Retinal pigment epithelial cell (primary cell): ENCODE results near the gene THRB.

Experiments used
- DNase-seq: peaks from one replicate; pipeline ENCODE4 v3.0.0-alpha.2; 2010; ENCODE audit warnings: low read depth
- H3K4me3 ChIP-seq: 2 replicates; pipeline ENCODE4 v1.5.1; 2011; ENCODE audit warnings: mild to moderate bottlenecking, low read length, control low read depth, moderate library complexity
- CTCF ChIP-seq: conservative IDR thresholded peaks from 2 replicates; pipeline ENCODE4 v1.5.1; 2011; ENCODE audit warnings: low read depth, low read length, control low read depth, inconsistent platforms

The THRB gene

DNA sequence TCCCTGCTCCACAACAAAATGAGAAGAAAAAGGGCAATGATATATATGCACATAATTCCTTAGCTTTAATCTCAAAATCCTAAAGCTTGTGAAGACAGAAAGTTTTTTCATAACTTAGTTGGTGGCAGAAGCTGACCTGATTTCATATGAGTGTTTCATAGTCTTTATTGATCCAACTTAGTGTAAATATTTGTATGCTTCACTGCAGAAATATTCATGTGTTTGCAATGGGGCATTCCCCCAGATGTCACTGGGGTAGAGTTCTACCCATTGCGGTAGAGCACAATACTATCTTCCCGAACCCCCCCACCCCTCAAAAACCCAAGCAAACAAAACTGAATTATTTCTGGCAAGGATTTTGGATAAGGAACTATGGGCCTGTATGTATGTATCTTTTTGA, 221.2 kb downstream of the THRB start:
- no peak for DNase-seq
- H3K4me3 ChIP-seq = no peak overlapping the region
- TF ChIP-seq CTCF = no peak

- no peak overlapping the region for H3K4me3 ChIP-seq
- DNase-seq = no peak
- no peak for TF ChIP-seq CTCF
Measured at GRCh38 chr3:24272875-24273274, 221.8 kb downstream of the THRB start.

- TF ChIP-seq CTCF = no peak
- H3K4me3 ChIP-seq = no peak overlapping the region
- no peak for DNase-seq
Measured at GRCh38 chr3:24272408-24272807, 222.2 kb downstream of the THRB start.

- H3K4me3 ChIP-seq = no peak overlapping the region
- DNase-seq = no peak
- TF ChIP-seq CTCF = no peak
Measured at GRCh38 chr3:24271228-24271627, 223.4 kb downstream of the THRB start.

DNA sequence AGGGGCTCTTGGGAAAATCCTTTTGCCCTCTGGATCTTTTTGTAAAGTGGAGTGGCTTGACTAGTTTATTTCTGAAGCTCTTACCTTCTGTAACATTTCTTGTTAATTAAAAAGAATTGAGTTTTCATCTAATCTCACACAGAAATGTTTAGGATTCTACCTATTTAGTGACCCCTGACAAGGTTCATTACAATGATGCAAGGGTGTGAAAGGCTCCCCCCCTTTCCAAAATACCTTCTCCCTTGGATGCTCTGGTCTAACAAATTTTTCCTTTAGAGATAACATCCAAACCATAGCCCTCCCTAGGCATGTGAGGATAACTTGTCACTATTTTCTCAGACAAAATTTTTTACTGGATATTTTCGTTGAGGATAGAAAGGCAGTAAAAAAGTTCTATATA, 223.9 kb downstream of the THRB start:
- no peak for TF ChIP-seq CTCF
- H3K4me3 ChIP-seq = no peak overlapping the region
- DNase-seq = no peak

- DNase-seq = no peak
- TF ChIP-seq CTCF = no peak
- no peak overlapping the region for H3K4me3 ChIP-seq
Measured at GRCh38 chr3:24270204-24270691, 224.4 kb downstream of the THRB start.

DNA sequence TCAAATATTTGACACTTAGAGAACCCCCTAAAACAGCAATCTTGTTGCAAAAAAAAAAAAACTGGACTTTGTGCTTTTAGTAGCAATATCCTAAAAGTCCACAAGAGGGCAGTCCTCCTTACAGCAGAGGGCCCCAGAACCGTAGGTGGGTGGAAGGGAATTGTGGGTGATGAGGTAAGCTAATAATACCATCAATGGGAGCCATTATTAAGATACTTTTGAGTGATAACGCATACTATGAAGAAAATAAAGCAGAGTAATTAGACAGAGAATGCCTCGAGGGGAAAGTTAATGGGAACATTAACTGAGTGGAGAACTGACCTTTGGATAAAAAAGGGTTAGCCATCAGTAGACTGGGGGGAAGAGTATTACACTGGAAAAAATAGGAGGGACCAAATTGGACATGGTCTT, 229.9 kb downstream of the THRB start:
- no peak overlapping the region for H3K4me3 ChIP-seq
- peak; percentile 75 for TF ChIP-seq CTCF
- no peak for DNase-seq
